HepG2 (cell line): ENCODE measurements around the gene LTBR. TPM values are rescaled to one million over a fixed set of nuclear protein-coding genes. Genes with fewer than 3 reads are reported as not detected.
A peak's percentile ranks its signal among the peaks of the same experiment; 100 is the strongest.

Experiments
- ATAC-seq: fragments of 200-7000 bp; cut with Tn5 transposase; 3 replicates; pipeline ENCODE4 v1.9.1; 2020; ENCODE audit warnings: mild to moderate bottlenecking, moderate library complexity
- BruUV-seq: library from RNA; stranded (reverse); fragments of 400-500 nt; replicated peaks from 2 replicates; lab custom pipeline; 2021; lab: Mats Ljungman, UMichigan
- CTCF ChIA-PET: fragments of 300-600 bp; formaldehyde crosslinking; extraction: SDS; loops from one replicate; lab custom pipeline; 2021; ENCODE audit warnings: low total read pairs, inconsistent platforms, low intra/inter-chr PET ratio; lab: Yijun Ruan, JAX
- POLR2A ChIA-PET: fragments of 350-600 bp; sonication (Branson Sonifier 250); formaldehyde crosslinking; loops from one replicate; lab custom pipeline; 2020; ENCODE audit warnings: antibody characterized with exemption, inconsistent platforms; lab: Yijun Ruan, JAX
- DNase-seq: peaks from one replicate; pipeline ENCODE4 v3.0.0-alpha.2; 2015; ENCODE audit warnings: low spot score
- FAIRE-seq: peaks from 3 replicates; lab custom pipeline; 2011; peaks lifted over from hg19 to GRCh38; lab: Jason Lieb, UNC
- H2AFZ ChIP-seq: one replicate; pipeline ENCODE4 v1.6.1; 2011; ENCODE audit warnings: low read length, inconsistent platforms
- H3K27ac ChIP-seq: fragments of 300-600 bp; 3 replicates; pipeline ENCODE4 v1.8.0; 2011; ENCODE audit warnings: mixed run types, mild to moderate bottlenecking, mixed read lengths, low read length, inconsistent platforms; ENCODE audit not compliant: insufficient read depth; ENCODE audit errors: extremely low read length
- H3K27me3 ChIP-seq, 2 experiments: fragments of 200-600 bp in 1 of 2; 2 replicates in 1 of 2; 3 replicates in 1 of 2; pipeline versions ENCODE4 v1.6.0 to v1.8.0; 2011; ENCODE audit warnings: low read length in 2 of 2, mild to moderate bottlenecking in 2 of 2, moderate library complexity in 2 of 2, inconsistent platforms in 1 of 2; ENCODE audit not compliant: insufficient read depth in 2 of 2, control insufficient read depth in 1 of 2
- H3K36me3 ChIP-seq, 2 experiments: fragments of 200-600 bp in 1 of 2; replicated peaks in 1 of 2; 2 replicates in 1 of 2; 3 replicates in 1 of 2; pipeline versions ENCODE4 v1.5.1 to v1.8.0; 2011; ENCODE audit warnings: low read length in 2 of 2, inconsistent platforms in 1 of 2; ENCODE audit not compliant: insufficient read depth in 2 of 2, control insufficient read depth in 1 of 2
- H3K4me1 ChIP-seq: 2 replicates; pipeline ENCODE4 v1.5.1; 2012; ENCODE audit warnings: low read length, inconsistent platforms; ENCODE audit not compliant: insufficient read depth
- H3K4me2 ChIP-seq: 2 replicates; pipeline ENCODE4 v1.6.0; 2011; ENCODE audit warnings: low read depth, low read length, inconsistent platforms
- H3K4me3 ChIP-seq, 3 experiments: fragments of 200-600 bp in 1 of 3; sonication (generic), shearing (Covaris generic) in 1 of 3; replicated peaks in 1 of 3; 2 replicates each; pipeline ENCODE4 v1.5.1; 2011 to 2016; ENCODE audit warnings: low read length in 3 of 3, inconsistent platforms in 2 of 3, low read depth in 2 of 3, mild to moderate bottlenecking in 2 of 3, control low read depth in 1 of 3, mixed read lengths in 1 of 3; ENCODE audit not compliant: insufficient read depth in 1 of 3
- H3K79me2 ChIP-seq: one replicate; pipeline ENCODE4 v1.6.1; 2011; ENCODE audit warnings: low read length, inconsistent platforms; ENCODE audit not compliant: insufficient read depth
- H3K9ac ChIP-seq: 2 replicates; pipeline ENCODE4 v1.6.0; 2011; ENCODE audit warnings: mild to moderate bottlenecking, low read depth, low read length, inconsistent platforms; ENCODE audit not compliant: insufficient read depth
- H3K9me3 ChIP-seq: 2 replicates; pipeline ENCODE4 v1.5.1; 2012; ENCODE audit warnings: mild to moderate bottlenecking, low read length
- H4K20me1 ChIP-seq: 2 replicates; pipeline ENCODE4 v1.6.0; 2011; ENCODE audit warnings: inconsistent platforms, mild to moderate bottlenecking, low read length, moderate library complexity; ENCODE audit not compliant: insufficient read depth
- CREB1 ChIP-seq, 2 experiments: fragments of 450-650 bp in 1 of 2; IDR thresholded peaks; 2 replicates each; pipeline ENCODE4 v1.6.1; 2016 to 2017; ENCODE audit warnings: control low read depth in 1 of 2, mild to moderate bottlenecking in 1 of 2, missing compliant biosample characterization in 1 of 2, missing genetic modification characterization in 1 of 2
- FOXK2 ChIP-seq: fragments of 450-650 bp; IDR thresholded peaks from 2 replicates; pipeline ENCODE4 v1.6.1; 2016
- HOXA7 ChIP-seq: sonication (generic); formaldehyde crosslinking; IDR thresholded peaks from 2 replicates; pipeline ENCODE4 v1.8.1; 2022; ENCODE audit warnings: mild to moderate bottlenecking, missing genetic modification reagents, moderate library complexity
- REPIN1 ChIP-seq: sonication (generic); formaldehyde crosslinking; IDR thresholded peaks from 2 replicates; pipeline ENCODE4 v1.8.0; 2022; ENCODE audit warnings: missing genetic modification reagents, low read depth, mild to moderate bottlenecking, borderline replicate concordance
- WGBS: methylation state at CpG from one replicate; pipeline ENCODE4 v1.1.6; 2017; ENCODE audit warnings: low lambda C conversion rate; 5-methylcytosine and 5-hydroxymethylcytosine counted together
- in situ Hi-C: cut with HindIII; loops from 2 replicates; pipeline ENCODE4 v1.10.0; 2017; ENCODE audit warnings: low pct_unique_long_range_greater_than_20kb; ENCODE audit not compliant: extremely low pct_ligation_motif_present
- intact Hi-C: fragments of 100-400 bp; cut with micrococcal nuclease; formaldehyde crosslinking; loops from one replicate; pipeline ENCODE4 v1.10.0; 2022; ENCODE audit not compliant: unreplicated experiment
- polyA plus RNA-seq, 8 experiments: library from polyadenylated mRNA; depleted of rRNA in 3 of 8; stranded (reverse) in 7 of 8; unstranded in 1 of 8; fragments of >200 nt; fragmentation: Illumina TruSeq in 4 of 8; extraction: Trizol in 4 of 8; gene quantifications; 2 replicates each; pipeline versions ENCODE4 v1.2.1 to v1.2.3, GENCODE V29; 2011 to 2016; ENCODE audit warnings: low read depth in 4 of 8, missing spikeins in 1 of 8, mixed read lengths in 1 of 8; ENCODE audit not compliant: insufficient read depth in 1 of 8
- total RNA-seq, 5 experiments: library from RNA; depleted of rRNA; stranded (reverse); fragments of >200 nt; fragmentation: Illumina TruSeq; extraction: Trizol; gene quantifications; 2 replicates each; pipeline ENCODE4 v1.2.3, GENCODE V29; 2016; ENCODE audit warnings: low read depth in 1 of 5
- TF ChIP-seq, protein P1 (sequence below): sonication (generic); formaldehyde crosslinking; IDR thresholded peaks from 2 replicates; pipeline ENCODE4 v1.5.1; 2020; ENCODE audit warnings: missing genetic modification reagents, mild to moderate bottlenecking, borderline replicate concordance
- TF ChIP-seq, protein P2 (sequence below): sonication (generic); formaldehyde crosslinking; IDR thresholded peaks from 2 replicates; pipeline ENCODE4 v1.5.0; 2020; ENCODE audit warnings: mild to moderate bottlenecking, missing genetic modification reagents, borderline replicate concordance
- TF ChIP-seq, protein P3 (sequence below): sonication (generic); formaldehyde crosslinking; IDR thresholded peaks from 2 replicates; pipeline ENCODE4 v1.5.0; 2020; ENCODE audit warnings: mild to moderate bottlenecking, missing genetic modification reagents, moderate library complexity
- TF ChIP-seq, protein P4 (sequence below): sonication (generic); formaldehyde crosslinking; conservative IDR thresholded peaks from 2 replicates; pipeline ENCODE4 v1.8.0; 2022; ENCODE audit warnings: mild to moderate bottlenecking, moderate library complexity, missing genetic modification reagents
- TF ChIP-seq, protein P5 (sequence below): sonication (generic); formaldehyde crosslinking; IDR thresholded peaks from 2 replicates; pipeline ENCODE4 v1.8.0; 2022; ENCODE audit warnings: mild to moderate bottlenecking, missing genetic modification reagents, moderate library complexity
- TF ChIP-seq, protein P6 (sequence below): IDR thresholded peaks from 2 replicates; pipeline ENCODE4 v1.6.1; 2016; ENCODE audit warnings: missing genetic modification reagents, missing compliant biosample characterization

LTBR gene
- total and polyA plus RNA-seq, 2 of the 13 experiments (the other 11 are each of a cell fraction or from before 2014, with no cell fraction given), result 31.4 to 34.8 TPM

DNA sequence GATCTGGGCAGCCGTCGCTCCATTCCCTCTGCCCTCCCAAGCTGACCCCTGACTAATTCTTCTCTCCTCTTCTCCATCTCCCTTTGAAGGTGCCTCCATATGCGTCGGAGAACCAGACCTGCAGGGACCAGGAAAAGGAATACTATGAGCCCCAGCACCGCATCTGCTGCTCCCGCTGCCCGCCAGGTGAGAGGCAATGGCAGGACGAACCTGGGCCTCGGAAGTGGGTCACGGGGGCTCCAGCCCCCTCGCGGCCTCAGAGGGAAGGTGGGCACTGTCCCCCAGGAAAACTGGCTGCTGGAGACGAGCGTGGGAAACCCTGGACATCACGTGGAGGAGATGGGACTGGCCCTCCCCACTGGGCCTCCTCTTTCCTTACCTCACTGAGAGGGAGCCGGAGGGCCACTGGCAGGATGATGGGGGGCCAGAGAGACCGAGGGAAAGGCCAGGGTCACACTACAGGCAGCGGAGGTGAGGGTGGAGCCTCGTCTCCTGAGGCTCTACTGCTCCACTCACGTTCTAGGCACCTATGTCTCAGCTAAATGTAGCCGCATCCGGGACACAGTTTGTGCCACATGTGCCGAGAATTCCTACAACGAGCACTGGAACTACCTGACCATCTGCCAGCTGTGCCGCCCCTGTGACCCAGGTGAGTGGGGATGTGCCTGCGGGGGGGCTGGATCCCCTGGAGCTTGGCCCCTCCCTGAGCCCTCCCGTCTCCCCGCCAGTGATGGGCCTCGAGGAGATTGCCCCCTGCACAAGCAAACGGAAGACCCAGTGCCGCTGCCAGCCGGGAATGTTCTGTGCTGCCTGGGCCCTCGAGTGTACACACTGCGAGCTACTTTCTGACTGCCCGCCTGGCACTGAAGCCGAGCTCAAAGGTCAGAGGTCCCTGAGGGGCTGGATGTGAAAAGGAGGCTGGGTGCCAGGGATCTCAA, 806 bp downstream of the LTBR start:
- H4K20me1 ChIP-seq, result no peaks in the 10 kb centered on the region
- H3K9me3 ChIP-seq, result no peaks in the 10 kb centered on the region
- H2AFZ ChIP-seq, result no peak overlapping the region
- peak overlapping the region; percentile 99 for H3K4me2 ChIP-seq
- H3K4me3 ChIP-seq, result peak overlapping the region; percentile 81 to 95 (median 87)
- in situ Hi-C loops, result no loop called here
- no peak for DNase-seq
- peaks cover 59% of the 10 kb centered on the region for H3K4me1 ChIP-seq
- FAIRE-seq, result no peak
- WGBS, result 17% methylated on average over 19 of the region's 36 CpGs
- H3K79me2 ChIP-seq, result peaks cover 27% of the 10 kb centered on the region
- no peaks in the 10 kb centered on the region; a peak in 1 of 5 replicates for H3K27me3 ChIP-seq
- peak overlapping the region; percentile 86 for H3K27ac ChIP-seq
- BruUV-seq, result no TSS peak
- peak; percentile 14 for ATAC-seq
- H3K36me3 ChIP-seq, result peaks cover 12 to 32% of the 10 kb centered on the region in 2 experiments
- intact Hi-C loops, result loop anchor here (1.0 kb wide), 1 partner anchor 11 kb away; no protein-coding TSS in a partner anchor
- peak overlapping the region; percentile 96 for H3K9ac ChIP-seq
- ChIA-PET CTCF (no interaction called here), POLR2A (interaction anchor here (0.6 to 7.2 kb wide), 44 partner anchors 8 to 561 kb away, joined by 3 to 140 read pairs (median 5); partner anchors contain the start of genes COPS7A, GAPDH, MRPL51 and PLEKHG6)
- TF ChIP-seq CREB1 (IDR thresholded peaks at IDR 0.05) (no peak), CREB1 (CRISPR knock-in tag; IDR thresholded peaks at IDR 0.05) (no peak), HOXA7 (CRISPR knock-in tag) (no peak), FOXK2 (no peak), REPIN1 (no peak)
- TF ChIP-seq, protein P1, sequence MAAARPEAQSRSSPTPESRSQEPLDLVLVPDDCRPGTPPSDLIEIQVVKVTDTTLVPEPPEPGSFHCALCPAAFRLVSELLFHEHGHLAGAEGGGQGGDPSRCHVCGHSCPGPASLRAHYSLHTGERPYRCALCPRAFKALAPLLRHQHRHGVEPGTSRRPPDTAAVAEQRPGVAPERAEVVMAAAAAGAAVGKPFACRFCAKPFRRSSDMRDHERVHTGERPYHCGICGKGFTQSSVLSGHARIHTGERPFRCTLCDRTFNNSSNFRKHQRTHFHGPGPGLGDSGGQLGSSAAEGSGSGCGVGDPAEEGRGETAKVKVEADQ (CRISPR knock-in tag), result no peak
- TF ChIP-seq, protein P2, sequence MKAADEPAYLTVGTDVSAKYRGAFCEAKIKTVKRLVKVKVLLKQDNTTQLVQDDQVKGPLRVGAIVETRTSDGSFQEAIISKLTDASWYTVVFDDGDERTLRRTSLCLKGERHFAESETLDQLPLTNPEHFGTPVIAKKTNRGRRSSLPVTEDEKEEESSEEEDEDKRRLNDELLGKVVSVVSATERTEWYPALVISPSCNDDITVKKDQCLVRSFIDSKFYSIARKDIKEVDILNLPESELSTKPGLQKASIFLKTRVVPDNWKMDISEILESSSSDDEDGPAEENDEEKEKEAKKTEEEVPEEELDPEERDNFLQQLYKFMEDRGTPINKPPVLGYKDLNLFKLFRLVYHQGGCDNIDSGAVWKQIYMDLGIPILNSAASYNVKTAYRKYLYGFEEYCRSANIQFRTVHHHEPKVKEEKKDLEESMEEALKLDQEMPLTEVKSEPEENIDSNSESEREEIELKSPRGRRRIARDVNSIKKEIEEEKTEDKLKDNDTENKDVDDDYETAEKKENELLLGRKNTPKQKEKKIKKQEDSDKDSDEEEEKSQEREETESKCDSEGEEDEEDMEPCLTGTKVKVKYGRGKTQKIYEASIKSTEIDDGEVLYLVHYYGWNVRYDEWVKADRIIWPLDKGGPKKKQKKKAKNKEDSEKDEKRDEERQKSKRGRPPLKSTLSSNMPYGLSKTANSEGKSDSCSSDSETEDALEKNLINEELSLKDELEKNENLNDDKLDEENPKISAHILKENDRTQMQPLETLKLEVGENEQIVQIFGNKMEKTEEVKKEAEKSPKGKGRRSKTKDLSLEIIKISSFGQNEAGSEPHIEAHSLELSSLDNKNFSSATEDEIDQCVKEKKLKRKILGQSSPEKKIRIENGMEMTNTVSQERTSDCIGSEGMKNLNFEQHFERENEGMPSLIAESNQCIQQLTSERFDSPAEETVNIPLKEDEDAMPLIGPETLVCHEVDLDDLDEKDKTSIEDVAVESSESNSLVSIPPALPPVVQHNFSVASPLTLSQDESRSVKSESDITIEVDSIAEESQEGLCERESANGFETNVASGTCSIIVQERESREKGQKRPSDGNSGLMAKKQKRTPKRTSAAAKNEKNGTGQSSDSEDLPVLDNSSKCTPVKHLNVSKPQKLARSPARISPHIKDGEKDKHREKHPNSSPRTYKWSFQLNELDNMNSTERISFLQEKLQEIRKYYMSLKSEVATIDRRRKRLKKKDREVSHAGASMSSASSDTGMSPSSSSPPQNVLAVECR (CRISPR knock-in tag), result no peak
- TF ChIP-seq, protein P3, sequence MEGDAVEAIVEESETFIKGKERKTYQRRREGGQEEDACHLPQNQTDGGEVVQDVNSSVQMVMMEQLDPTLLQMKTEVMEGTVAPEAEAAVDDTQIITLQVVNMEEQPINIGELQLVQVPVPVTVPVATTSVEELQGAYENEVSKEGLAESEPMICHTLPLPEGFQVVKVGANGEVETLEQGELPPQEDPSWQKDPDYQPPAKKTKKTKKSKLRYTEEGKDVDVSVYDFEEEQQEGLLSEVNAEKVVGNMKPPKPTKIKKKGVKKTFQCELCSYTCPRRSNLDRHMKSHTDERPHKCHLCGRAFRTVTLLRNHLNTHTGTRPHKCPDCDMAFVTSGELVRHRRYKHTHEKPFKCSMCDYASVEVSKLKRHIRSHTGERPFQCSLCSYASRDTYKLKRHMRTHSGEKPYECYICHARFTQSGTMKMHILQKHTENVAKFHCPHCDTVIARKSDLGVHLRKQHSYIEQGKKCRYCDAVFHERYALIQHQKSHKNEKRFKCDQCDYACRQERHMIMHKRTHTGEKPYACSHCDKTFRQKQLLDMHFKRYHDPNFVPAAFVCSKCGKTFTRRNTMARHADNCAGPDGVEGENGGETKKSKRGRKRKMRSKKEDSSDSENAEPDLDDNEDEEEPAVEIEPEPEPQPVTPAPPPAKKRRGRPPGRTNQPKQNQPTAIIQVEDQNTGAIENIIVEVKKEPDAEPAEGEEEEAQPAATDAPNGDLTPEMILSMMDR (CRISPR knock-in tag), result peak; percentile 29; the same call in 1 of the 2 replicates
- TF ChIP-seq, protein P4, sequence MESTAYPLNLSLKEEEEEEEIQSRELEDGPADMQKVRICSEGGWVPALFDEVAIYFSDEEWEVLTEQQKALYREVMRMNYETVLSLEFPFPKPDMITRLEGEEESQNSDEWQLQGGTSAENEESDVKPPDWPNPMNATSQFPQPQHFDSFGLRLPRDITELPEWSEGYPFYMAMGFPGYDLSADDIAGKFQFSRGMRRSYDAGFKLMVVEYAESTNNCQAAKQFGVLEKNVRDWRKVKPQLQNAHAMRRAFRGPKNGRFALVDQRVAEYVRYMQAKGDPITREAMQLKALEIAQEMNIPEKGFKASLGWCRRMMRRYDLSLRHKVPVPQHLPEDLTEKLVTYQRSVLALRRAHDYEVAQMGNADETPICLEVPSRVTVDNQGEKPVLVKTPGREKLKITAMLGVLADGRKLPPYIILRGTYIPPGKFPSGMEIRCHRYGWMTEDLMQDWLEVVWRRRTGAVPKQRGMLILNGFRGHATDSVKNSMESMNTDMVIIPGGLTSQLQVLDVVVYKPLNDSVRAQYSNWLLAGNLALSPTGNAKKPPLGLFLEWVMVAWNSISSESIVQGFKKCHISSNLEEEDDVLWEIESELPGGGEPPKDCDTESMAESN (CRISPR knock-in tag), result no peak
- TF ChIP-seq, protein P5, sequence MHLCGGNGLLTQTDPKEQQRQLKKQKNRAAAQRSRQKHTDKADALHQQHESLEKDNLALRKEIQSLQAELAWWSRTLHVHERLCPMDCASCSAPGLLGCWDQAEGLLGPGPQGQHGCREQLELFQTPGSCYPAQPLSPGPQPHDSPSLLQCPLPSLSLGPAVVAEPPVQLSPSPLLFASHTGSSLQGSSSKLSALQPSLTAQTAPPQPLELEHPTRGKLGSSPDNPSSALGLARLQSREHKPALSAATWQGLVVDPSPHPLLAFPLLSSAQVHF (CRISPR knock-in tag), result peak; percentile 63; the same call in 1 of the 2 replicates
- TF ChIP-seq, protein P6, sequence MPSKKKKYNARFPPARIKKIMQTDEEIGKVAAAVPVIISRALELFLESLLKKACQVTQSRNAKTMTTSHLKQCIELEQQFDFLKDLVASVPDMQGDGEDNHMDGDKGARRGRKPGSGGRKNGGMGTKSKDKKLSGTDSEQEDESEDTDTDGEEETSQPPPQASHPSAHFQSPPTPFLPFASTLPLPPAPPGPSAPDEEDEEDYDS (CRISPR knock-in tag), result no peak
